NB4 (cell line): ENCODE results near the gene PFKFB3.
"Not testable (repeated sequence)": the region's sequence is repeated elsewhere in the genome, so short reads cannot be mapped to it uniquely, and the experiment has no call there.

ENCODE experiments used
- DNase-seq: peaks from one replicate; pipeline ENCODE4 v3.0.0; 2010; ENCODE audit warnings: low read depth
- H3K4me3 ChIP-seq: one replicate; pipeline ENCODE4 v1.5.1; 2011; ENCODE audit warnings: mild to moderate bottlenecking, low read depth, low read length, moderate library complexity
- CTCF ChIP-seq: IDR thresholded peaks from one replicate; pipeline ENCODE4 v1.5.1; 2012; ENCODE audit warnings: low read depth, low read length
- MAX ChIP-seq: IDR thresholded peaks from 2 replicates; pipeline ENCODE4 v1.6.1; 2011; ENCODE audit warnings: low read depth, low read length
- MYC ChIP-seq: IDR thresholded peaks from 2 replicates; pipeline ENCODE4 v1.6.1; 2011; ENCODE audit warnings: low read depth, low read length
- POLR2A ChIP-seq: IDR thresholded peaks from 2 replicates; pipeline ENCODE4 v1.6.1; 2011; ENCODE audit warnings: mild to moderate bottlenecking; ENCODE audit not compliant: insufficient read length; ENCODE audit errors: extremely low read depth

Gene PFKFB3

GRCh38 chr10:6279540-6280267 is 77.0 kb downstream of the PFKFB3 start:
- no peak for DNase-seq
- TF ChIP-seq MYC (no peak), POLR2A (no peak), MAX (no peak), CTCF (no peak)
- no peak overlapping the region for H3K4me3 ChIP-seq

- DNase-seq: no peak
- H3K4me3 ChIP-seq: no peak overlapping the region
- TF ChIP-seq MAX: no peak
- no peak for TF ChIP-seq MYC
- no peak for TF ChIP-seq POLR2A
- TF ChIP-seq CTCF: no peak
Observed at GRCh38 chr10:6280291-6280690, 77.6 kb downstream of the PFKFB3 start.

- TF ChIP-seq CTCF (no peak), MAX (no peak), MYC (no peak), POLR2A (no peak)
- no peak overlapping the region for H3K4me3 ChIP-seq
- DNase-seq: no peak
Observed at GRCh38 chr10:6282454-6282958, 79.8 kb downstream of the PFKFB3 start.

GRCh38 chr10:6283655-6284054 is 80.9 kb downstream of the PFKFB3 start:
- DNase-seq: no peak
- TF ChIP-seq CTCF (no peak), POLR2A (no peak), MAX (no peak), MYC (no peak)
- no peak overlapping the region for H3K4me3 ChIP-seq

- DNase-seq, H3K4me3 ChIP-seq: not testable (repeated sequence)
Observed at GRCh38 chr10:6290621-6291020, 87.9 kb downstream of the PFKFB3 start.

GRCh38 chr10:6292741-6293151 is 90.0 kb downstream of the PFKFB3 start:
- H3K4me3 ChIP-seq: no peak overlapping the region
- TF ChIP-seq MYC: no peak
- no peak for TF ChIP-seq CTCF
- no peak for TF ChIP-seq MAX
- no peak for TF ChIP-seq POLR2A
- no peak for DNase-seq

- DNase-seq, H3K4me3 ChIP-seq: not testable (repeated sequence)
Observed at GRCh38 chr10:6296425-6296824, 93.7 kb downstream of the PFKFB3 start.
